ENCODE measurements around the gene CIB1.

- TF ChIP-seq CTCF (IDR thresholded peaks at IDR 0.05) (no peak), POLR2A (IDR thresholded peaks at IDR 0.05) (no peak), EP300 (IDR thresholded peaks at IDR 0.05) (no peak)
These were observed 6.4 kb downstream of the CIB1 start for GRCh38 chr15:90227336-90227735.
